IMR-90 (cell line): ENCODE data around the gene PIK3R5. TPM values are rescaled to one million over a fixed set of nuclear protein-coding genes. Genes with fewer than 3 reads are reported as not detected.

Experiments
- ATAC-seq: fragments of 200-7000 bp; cut with Tn5 transposase; 2 replicates; pipeline ENCODE4 v1.9.1; 2020; ENCODE audit warnings: low read depth, mild to moderate bottlenecking, moderate library complexity
- BruUV-seq: library from RNA; stranded (reverse); fragments of 400-500 nt; replicated peaks from 2 replicates; lab custom pipeline; 2021; lab: Mats Ljungman, UMichigan
- CTCF ChIA-PET: fragments of 300-600 bp; formaldehyde crosslinking; extraction: SDS; loops from one replicate; lab custom pipeline; 2021; ENCODE audit warnings: antibody characterized with exemption; lab: Yijun Ruan, JAX
- POLR2A ChIA-PET: fragments of 300-600 bp; sonication (Branson Sonifier 250); formaldehyde crosslinking; loops from one replicate; lab custom pipeline; 2022; ENCODE audit warnings: antibody characterized with exemption; ENCODE audit not compliant: unreplicated experiment; lab: Charles Lee
- DNase-seq: peaks from one replicate; pipeline ENCODE4 v3.0.0; 2013
- H2AFZ ChIP-seq: replicated peaks from 2 replicates; pipeline ENCODE3; 2013; ENCODE audit warnings: low read length, mild to moderate bottlenecking; ENCODE audit not compliant: poor library complexity
- H2AK5ac ChIP-seq: 2 replicates; pipeline ENCODE4 v1.6.1; 2013; ENCODE audit warnings: low read depth, low read length, inconsistent platforms
- H2AK9ac ChIP-seq: replicated peaks from 2 replicates; pipeline ENCODE3; 2013; ENCODE audit warnings: mild to moderate bottlenecking, low read depth, low read length, moderate library complexity; ENCODE audit not compliant: poor library complexity
- H2BK120ac ChIP-seq: 2 replicates; pipeline ENCODE4 v1.6.1; 2013; ENCODE audit warnings: low read depth, low read length, inconsistent platforms
- H2BK15ac ChIP-seq: 3 replicates; pipeline ENCODE4 v1.6.1; 2013; ENCODE audit warnings: low read depth, low read length, inconsistent platforms
- H2BK20ac ChIP-seq: 2 replicates; pipeline ENCODE4 v1.6.1; 2013; ENCODE audit warnings: low read depth, mild to moderate bottlenecking, inconsistent platforms, low read length, moderate library complexity
- H2BK5ac ChIP-seq: 2 replicates; pipeline ENCODE4 v1.6.1; 2013; ENCODE audit warnings: mild to moderate bottlenecking, low read depth, low read length, inconsistent platforms; ENCODE audit not compliant: poor library complexity, severe bottlenecking
- H3K14ac ChIP-seq: replicated peaks from 2 replicates; pipeline ENCODE4 v1.6.1; 2013; ENCODE audit warnings: low read depth, low read length, inconsistent platforms
- H3K18ac ChIP-seq: 2 replicates; pipeline ENCODE4 v1.6.1; 2013; ENCODE audit warnings: low read depth, low read length, control low read depth
- H3K23ac ChIP-seq: 2 replicates; pipeline ENCODE4 v1.6.1; 2013; ENCODE audit warnings: low read depth, low read length, inconsistent platforms
- H3K27ac ChIP-seq: 2 replicates; pipeline ENCODE4 v1.5.1; 2013; ENCODE audit warnings: mild to moderate bottlenecking, control low read depth, low read length; ENCODE audit not compliant: insufficient read depth
- H3K27me3 ChIP-seq: 2 replicates; pipeline ENCODE4 v1.6.1; 2013; ENCODE audit warnings: low read length; ENCODE audit not compliant: control insufficient read depth, insufficient read depth
- H3K36me3 ChIP-seq: 2 replicates; pipeline ENCODE4 v1.6.1; 2013; ENCODE audit warnings: low read length, mixed read lengths; ENCODE audit not compliant: control insufficient read depth, insufficient read depth
- H3K4ac ChIP-seq: 2 replicates; pipeline ENCODE4 v1.6.1; 2013; ENCODE audit warnings: low read depth, low read length, inconsistent platforms
- H3K4me1 ChIP-seq: 2 replicates; pipeline ENCODE4 v1.6.1; 2013; ENCODE audit warnings: low read length, mixed read lengths; ENCODE audit not compliant: control insufficient read depth, insufficient read depth
- H3K4me2 ChIP-seq: 2 replicates; pipeline ENCODE4 v1.6.1; 2013; ENCODE audit warnings: low read depth, mild to moderate bottlenecking, control low read depth, low read length, moderate library complexity
- H3K4me3 ChIP-seq: 2 replicates; pipeline ENCODE4 v1.5.1; 2013; ENCODE audit warnings: low read depth, mild to moderate bottlenecking, control low read depth, low read length, moderate library complexity; ENCODE audit not compliant: insufficient read depth
- H3K56ac ChIP-seq: 2 replicates; pipeline ENCODE4 v1.6.1; 2013; ENCODE audit warnings: low read length, inconsistent platforms; ENCODE audit not compliant: insufficient read depth; ENCODE audit errors: extremely low read depth
- H3K79me1 ChIP-seq, 2 experiments: 2 replicates each; pipeline ENCODE4 v1.6.1; 2013; ENCODE audit warnings: low read length in 2 of 2, inconsistent platforms in 1 of 2, low read depth in 1 of 2
- H3K9ac ChIP-seq: 2 replicates; pipeline ENCODE4 v1.6.1; 2013; ENCODE audit warnings: low read depth, low read length, control low read depth
- H3K9me1 ChIP-seq: 2 replicates; pipeline ENCODE4 v1.6.1; 2013; ENCODE audit warnings: low read length, inconsistent platforms; ENCODE audit not compliant: insufficient read depth
- H3K9me3 ChIP-seq: 2 replicates; pipeline ENCODE4 v1.6.1; 2013; ENCODE audit warnings: low read length; ENCODE audit not compliant: control insufficient read depth, insufficient read depth
- H4K20me1 ChIP-seq: 2 replicates; pipeline ENCODE4 v1.6.1; 2013; ENCODE audit warnings: low read length, inconsistent platforms; ENCODE audit not compliant: insufficient read depth
- H4K5ac ChIP-seq: 2 replicates; pipeline ENCODE4 v1.6.1; 2013; ENCODE audit warnings: mild to moderate bottlenecking, low read depth, low read length, control low read depth
- H4K8ac ChIP-seq, 2 experiments: 2 replicates each; pipeline ENCODE4 v1.6.1; 2013; ENCODE audit warnings: low read depth in 2 of 2, low read length in 2 of 2, control low read depth in 1 of 2, inconsistent platforms in 1 of 2
- H4K91ac ChIP-seq: 2 replicates; pipeline ENCODE4 v1.6.1; 2013; ENCODE audit warnings: low read depth, low read length, inconsistent platforms; ENCODE audit not compliant: insufficient read depth
- CTCF ChIP-seq: conservative IDR thresholded peaks from 2 replicates; pipeline ENCODE4 v1.5.1; 2012; ENCODE audit warnings: mild to moderate bottlenecking, low read depth, low read length, improper control_type of control experiment
- RAD21 ChIP-seq: IDR thresholded peaks from 2 replicates; pipeline ENCODE4 v1.6.1; 2012; ENCODE audit warnings: low read length, improper control_type of control experiment
- RFX5 ChIP-seq: IDR thresholded peaks from 2 replicates; pipeline ENCODE4 v1.8.0; 2012; ENCODE audit warnings: low read depth, mild to moderate bottlenecking, low read length, moderate library complexity
- USF2 ChIP-seq: fragments of 150-350 bp; IDR thresholded peaks from 2 replicates; pipeline ENCODE4 v1.6.1; 2017; ENCODE audit warnings: mild to moderate bottlenecking, antibody characterized with exemption, low read length, low read depth
- dilution Hi-C: fragments of 300-500 bp; cut with HindIII; formaldehyde crosslinking; loops from one replicate; pipeline ENCODE4 v1.14.3; 2018; ENCODE audit warnings: low sequenced_read_pairs; ENCODE audit not compliant: unreplicated experiment
- in situ Hi-C: fragments of 300-500 bp; cut with MboI; formaldehyde crosslinking; loops from 3 replicates; pipeline ENCODE4 v1.14.3; 2019; ENCODE audit warnings: low sequenced_read_pairs, inconsistent platforms, mixed read lengths
- intact Hi-C: fragments of 100-400 bp; cut with micrococcal nuclease; formaldehyde crosslinking; loops from 2 replicates; pipeline ENCODE4 v1.10.0; 2022
- polyA plus RNA-seq, 3 experiments: library from polyadenylated mRNA; depleted of rRNA; stranded (reverse); fragments of >200 nt; gene quantifications; 2 replicates each; pipeline ENCODE4 v1.2.3, GENCODE V29; 2012; ENCODE audit warnings: low replicate concordance in 1 of 3
- total RNA-seq: library from RNA; depleted of rRNA; stranded (reverse); fragments of >200 nt; gene quantifications from 2 replicates; pipeline ENCODE4 v1.2.3, GENCODE V29; 2012

PIK3R5 gene
- total and polyA plus RNA-seq, 2 of the 4 experiments (the other 2 are of a cell fraction): not detected

- H4K8ac ChIP-seq: no peak overlapping the region
- no peaks in the 10 kb centered on the region for H4K20me1 ChIP-seq
- no peak overlapping the region for H3K9ac ChIP-seq
- H2BK20ac ChIP-seq: no peak overlapping the region
- no peak overlapping the region for H3K56ac ChIP-seq
- BruUV-seq: no TSS peak
- no peak overlapping the region for H3K4me3 ChIP-seq
- no peak overlapping the region for H2BK5ac ChIP-seq
- H3K4me1 ChIP-seq: no peaks in the 10 kb centered on the region
- TF ChIP-seq USF2 (no peak), CTCF (no peak), RAD21 (no peak), RFX5 (no peak)
- no peaks in the 10 kb centered on the region for H3K36me3 ChIP-seq
- ATAC-seq (no peak), DNase-seq (no peak)
- H2AK9ac ChIP-seq: no peak overlapping the region
- H3K4me2 ChIP-seq: no peak overlapping the region
- no peaks in the 10 kb centered on the region for H3K79me1 ChIP-seq
- CTCF ChIA-PET: no interaction called here
- H2BK120ac ChIP-seq: no peak overlapping the region
- H2BK15ac ChIP-seq: no peak overlapping the region
- no peak overlapping the region for H3K23ac ChIP-seq
- no peak overlapping the region for H4K5ac ChIP-seq
- peaks cover 17% of the 10 kb centered on the region for H3K9me3 ChIP-seq
- dilution Hi-C loops: no loop called here
- H2AK5ac ChIP-seq: no peak overlapping the region
- POLR2A ChIA-PET: no interaction called here
- in situ Hi-C loops: no loop called here
- no peak overlapping the region for H3K4ac ChIP-seq
- H3K9me1 ChIP-seq: no peaks in the 10 kb centered on the region
- H3K27me3 ChIP-seq: no peaks in the 10 kb centered on the region
- no peak overlapping the region for H4K91ac ChIP-seq
- no peak overlapping the region for H3K27ac ChIP-seq
- H3K14ac ChIP-seq: no peak overlapping the region
- intact Hi-C loops: no loop called here
- no peak overlapping the region for H2AFZ ChIP-seq
- H3K18ac ChIP-seq: no peak overlapping the region
Observed at GRCh38 chr17:8928347-8928746, 37.2 kb downstream of the PIK3R5 start.
